Measurements from ENCODE around the gene KLHDC8B.

- TF ChIP-seq CTCF (IDR thresholded peaks at IDR 0.05) (no peak), ZFX (IDR thresholded peaks at IDR 0.05; ENCODE audit: borderline replicate concordance) (no peak)
Observed at GRCh38 chr3:49198161-49198560, 26.8 kb downstream of the KLHDC8B start.

Data from 22Rv1 (cell line).